GM18511 (cell line): ENCODE measurements around the gene SMOC2.
"Not testable (repeated sequence)": the region's sequence is repeated elsewhere in the genome, so short reads cannot be mapped to it uniquely, and the experiment has no call there.

Source experiments
- ATAC-seq: cut with Tn5 transposase; IDR thresholded peaks from one replicate; pipeline ENCODE4 v1.9.1; 2021; ENCODE audit warnings: mild to moderate bottlenecking, moderate library complexity; ENCODE audit not compliant: unreplicated experiment

Gene SMOC2

DNA sequence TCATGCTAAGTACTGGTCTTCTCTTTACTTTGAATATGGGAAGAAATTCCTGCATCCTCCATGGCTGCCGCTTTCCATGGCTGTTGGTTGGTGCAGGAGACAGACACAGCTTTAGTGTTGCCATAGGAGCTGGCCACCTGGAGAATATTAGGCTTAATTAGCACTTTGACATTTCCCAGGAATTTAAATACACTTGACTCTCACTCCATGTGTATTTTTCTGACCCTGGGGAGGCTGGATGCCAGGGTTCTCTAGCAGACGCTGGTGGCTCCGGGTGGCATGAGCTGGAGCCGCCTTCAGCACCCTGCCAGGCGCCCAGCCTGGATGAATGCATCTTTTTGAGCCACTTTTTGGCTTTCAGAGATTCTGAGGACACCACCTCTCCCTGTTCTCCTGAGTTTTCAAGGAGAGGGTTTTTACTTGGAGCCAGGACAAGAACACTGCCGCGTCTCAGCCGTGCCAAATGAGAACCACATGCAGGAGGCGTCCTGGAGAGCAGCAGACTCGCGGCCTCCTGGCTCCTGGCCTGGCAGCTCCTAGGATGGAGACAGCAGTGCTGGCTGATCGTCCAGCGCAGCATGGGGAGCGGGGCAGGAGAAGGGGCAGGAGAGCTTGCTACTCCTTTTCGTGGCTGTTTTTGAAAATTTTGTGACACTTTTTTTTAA lies 258.8 kb downstream of the SMOC2 start:
- ATAC-seq, result no peak

- no peak for ATAC-seq
These were observed 259.9 kb downstream of the SMOC2 start for GRCh38 chr6:168700880-168701279.

DNA sequence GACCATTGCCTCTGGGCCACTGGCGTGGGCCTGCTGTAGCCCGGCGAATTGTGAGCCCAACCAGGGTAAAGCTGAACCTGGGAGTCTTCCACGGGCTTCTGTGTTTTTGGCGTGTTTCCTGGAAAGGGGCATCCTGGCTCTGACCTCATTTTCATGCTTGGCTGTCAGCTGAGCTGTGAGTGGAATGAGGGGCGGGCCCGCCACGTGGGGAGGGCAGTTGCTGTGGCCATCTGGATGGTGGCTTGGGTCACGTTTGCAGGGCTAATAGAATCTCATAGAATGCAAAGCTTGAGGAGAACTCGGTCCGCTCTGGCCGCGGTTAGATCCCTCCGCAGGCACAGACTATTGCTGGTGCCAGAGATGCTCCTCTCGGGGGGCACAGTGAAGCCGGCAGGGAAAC lies 263.0 kb downstream of the SMOC2 start:
- no peak for ATAC-seq

DNA sequence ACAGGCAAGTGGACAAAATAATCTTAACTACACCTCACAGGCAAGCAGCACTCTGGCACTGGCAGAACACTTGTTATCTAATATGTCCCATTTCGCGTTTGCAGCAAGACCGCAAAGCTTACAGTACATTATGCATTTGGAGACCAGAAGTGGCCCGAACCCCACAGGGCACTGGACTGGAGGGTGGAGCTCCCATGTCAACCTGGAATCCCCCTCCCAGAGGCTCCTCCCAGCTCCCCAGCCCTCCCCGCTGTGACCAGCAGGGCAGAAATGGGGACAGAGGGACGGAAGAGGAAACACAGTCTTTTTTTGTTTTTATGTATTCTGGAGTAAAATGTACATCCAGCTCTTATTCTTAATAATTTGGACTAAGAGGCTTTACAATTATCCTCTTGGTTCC lies 263.7 kb downstream of the SMOC2 start:
- no peak for ATAC-seq

DNA sequence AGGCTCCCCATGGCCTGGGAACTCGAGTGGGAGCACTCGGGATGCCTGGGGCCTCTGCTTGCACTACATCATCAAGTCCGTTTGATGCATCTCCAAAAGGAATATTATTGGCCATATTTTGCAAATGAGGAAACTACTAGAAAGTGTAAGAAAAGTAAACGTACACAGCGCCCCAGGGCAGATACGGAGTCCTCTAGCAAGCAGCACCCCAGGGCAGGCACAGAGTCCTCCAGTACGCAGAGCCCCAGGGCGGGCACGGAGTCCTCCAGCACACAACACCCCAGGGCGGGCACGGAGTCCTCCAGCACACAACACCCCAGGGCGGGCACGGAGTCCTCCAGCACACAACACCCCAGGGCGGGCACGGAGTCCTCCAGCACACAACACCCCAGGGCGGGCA lies 264.3 kb downstream of the SMOC2 start:
- ATAC-seq, result not testable (repeated sequence)

DNA sequence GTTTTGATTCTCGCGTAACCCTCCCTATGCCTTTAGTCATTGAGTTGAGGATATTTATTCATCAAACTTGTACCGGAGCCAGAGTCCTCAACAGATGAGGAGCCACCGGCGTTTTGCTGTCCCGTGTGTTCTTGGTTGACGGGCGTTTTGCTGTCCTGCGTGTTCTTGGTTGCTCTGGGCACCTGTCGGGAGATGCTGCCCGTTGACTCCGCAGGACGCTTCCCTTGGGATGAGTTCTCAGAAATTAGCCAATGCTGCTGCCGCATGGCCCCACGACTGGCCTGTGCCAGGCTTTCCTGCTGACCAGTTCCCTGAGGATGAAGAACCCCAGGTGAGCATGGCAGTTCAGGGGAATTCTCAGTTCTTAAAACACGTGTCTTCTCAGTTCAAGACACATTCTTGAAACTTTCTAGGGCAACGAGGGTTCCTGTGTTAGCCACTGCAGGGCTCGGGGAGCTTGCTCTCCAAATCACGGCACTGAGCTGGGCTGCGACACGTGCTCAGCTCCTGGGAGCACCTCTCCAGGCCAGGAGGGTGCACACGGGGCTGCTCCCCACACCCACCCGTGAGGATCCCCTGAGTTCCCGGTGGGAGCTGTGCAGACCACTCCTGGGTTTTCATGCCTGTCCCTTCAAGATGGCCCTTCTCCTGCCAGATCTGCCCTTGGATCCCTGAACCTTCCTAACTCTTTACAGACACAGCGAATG lies 265.6 kb downstream of the SMOC2 start:
- no peak for ATAC-seq

DNA sequence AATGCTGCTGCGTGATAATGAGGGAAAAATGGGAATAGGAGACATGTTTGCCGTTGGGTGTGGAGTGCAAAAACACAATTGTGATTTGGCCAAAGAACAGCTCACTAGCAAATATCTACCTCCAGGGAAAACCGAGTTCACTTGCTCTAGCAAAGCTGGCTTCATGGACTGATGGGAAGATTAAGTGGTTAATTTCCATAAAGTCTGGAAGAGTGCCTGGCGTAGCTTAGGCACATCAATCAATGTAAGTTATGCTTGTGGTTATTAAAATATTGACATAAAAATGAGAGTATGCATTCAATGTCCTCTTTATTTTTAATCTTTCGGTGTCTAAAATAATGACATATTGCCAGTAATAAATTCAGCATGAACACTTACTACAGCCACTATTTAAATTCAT lies 267.5 kb downstream of the SMOC2 start:
- no peak for ATAC-seq

GRCh38 chr6:168708984-168709383 lies 268.0 kb downstream of the SMOC2 start:
- ATAC-seq, result no peak

DNA sequence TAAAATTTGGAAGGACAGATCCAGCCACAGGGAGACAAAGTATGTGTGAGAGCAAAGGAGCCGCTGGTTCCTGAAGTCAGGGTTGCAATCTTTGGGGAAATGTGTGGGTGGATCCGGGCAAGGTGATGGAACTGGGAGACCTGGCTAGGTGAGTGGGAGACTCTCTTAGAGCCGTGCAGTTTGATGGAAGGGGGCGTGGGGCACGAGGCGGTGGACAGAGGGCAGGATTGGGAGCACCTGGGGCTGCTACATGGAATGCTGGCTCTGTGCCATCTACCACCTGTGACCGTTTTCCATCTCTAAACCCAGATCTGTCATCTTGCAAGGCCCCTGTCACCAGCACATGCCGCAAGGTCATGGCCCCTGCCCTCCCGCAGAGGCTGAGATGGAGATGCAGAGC lies 268.4 kb downstream of the SMOC2 start:
- ATAC-seq, result no peak

DNA sequence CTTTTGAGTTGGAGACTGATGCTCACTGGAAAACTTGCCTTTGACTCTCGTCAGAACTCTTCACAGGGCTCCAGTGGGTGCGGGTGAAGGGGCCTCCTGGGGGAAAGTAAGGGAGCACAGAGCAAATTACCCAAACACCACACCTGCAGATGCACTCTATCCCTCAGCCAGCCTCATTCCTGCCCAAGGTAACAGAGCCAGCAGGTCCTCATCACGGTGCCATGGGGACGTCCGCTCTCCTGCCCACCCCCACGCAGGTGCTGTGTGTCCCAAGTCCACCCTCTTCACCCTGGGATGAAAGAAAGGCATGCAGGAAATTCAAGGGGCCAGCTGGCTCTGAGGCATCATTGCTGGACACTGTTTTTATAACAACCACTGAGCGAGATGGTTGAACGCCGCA lies 269.0 kb downstream of the SMOC2 start:
- ATAC-seq, result no peak

DNA sequence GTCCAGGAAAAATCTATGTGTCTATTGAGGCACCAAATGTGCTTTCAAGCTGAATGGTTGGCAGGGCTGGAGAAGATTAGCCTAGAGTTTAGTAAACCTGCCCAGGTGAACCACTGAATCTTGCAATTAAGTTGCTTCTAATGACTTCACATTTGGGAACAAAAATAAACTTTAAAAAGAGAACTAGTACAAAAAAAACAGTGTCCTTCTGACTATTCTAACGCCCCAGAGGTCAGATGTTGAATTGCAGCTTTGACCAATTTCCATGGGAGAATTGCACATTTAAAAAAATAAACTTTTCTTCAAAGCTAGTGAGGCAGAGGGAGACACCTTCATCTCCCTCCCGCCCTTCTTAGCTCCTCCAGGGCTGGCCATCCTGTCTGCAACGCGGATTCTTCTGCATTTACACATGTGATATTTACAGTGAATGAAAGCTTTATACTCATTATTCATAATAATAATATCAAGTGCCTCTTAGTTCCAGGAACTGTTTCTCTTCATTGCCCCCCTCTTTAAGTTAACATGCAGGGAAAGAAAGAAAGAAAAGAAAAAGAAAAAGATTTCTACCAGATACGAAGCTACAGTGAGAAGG lies 270.2 kb downstream of the SMOC2 start:
- ATAC-seq, result no peak

- ATAC-seq, result no peak
These were observed 270.8 kb downstream of the SMOC2 start for GRCh38 chr6:168711666-168712300.

DNA sequence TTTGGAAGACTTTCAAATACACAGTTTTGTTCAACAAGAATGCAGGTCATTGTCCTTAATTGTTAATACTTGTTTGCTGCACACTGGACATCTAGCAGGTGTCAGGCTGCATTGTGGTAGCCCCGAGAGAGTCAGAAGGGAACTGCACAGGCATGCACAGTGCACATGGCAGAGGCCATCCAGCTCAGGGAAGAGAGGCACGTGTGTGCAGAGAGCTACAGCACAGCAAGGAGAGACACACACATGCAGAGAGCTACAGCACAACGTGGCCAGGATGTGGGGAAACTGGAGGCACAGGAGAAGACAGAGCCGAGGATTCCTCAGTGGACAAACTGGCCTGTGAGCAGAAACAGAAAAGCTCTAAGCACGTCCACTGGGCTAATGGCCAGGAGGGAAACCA lies 272.0 kb downstream of the SMOC2 start:
- ATAC-seq, result no peak

DNA sequence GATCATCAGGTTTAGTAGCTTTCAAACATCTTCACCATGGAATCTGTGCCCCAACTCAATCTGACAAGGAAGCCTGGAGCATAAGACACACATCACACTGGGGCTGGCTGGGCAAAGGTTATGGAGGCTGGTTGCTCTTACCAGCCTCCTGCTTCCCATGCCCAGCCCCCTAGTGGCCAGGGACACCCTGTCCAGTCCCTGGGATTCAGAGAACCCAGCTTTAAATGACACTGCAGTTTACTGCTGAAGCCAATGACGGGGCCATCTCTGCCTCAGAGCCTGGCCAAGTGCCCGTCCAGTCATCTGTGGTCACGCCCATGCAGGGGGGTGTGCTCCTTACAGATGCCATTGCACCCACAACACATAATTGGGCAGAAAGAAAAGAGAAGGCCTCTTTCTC lies 272.9 kb downstream of the SMOC2 start:
- ATAC-seq, result no peak

GRCh38 chr6:168714547-168715260 lies 273.7 kb downstream of the SMOC2 start:
- no peak for ATAC-seq

GRCh38 chr6:168715643-168716481 lies 274.9 kb downstream of the SMOC2 start:
- ATAC-seq, result no peak

GRCh38 chr6:168716581-168716980 lies 275.6 kb downstream of the SMOC2 start:
- ATAC-seq, result no peak

GRCh38 chr6:168717491-168717890 lies 276.5 kb downstream of the SMOC2 start:
- no peak for ATAC-seq
